Right lobe of liver (tissue), 4 donors: Measurements from ENCODE around the gene CYB561A3.

ENCODE experiments used
- POLR2A ChIP-seq: fragments of 450-650 bp; IDR thresholded peaks from one replicate; pipeline ENCODE4 v1.6.1; 2017; ENCODE audit warnings: antibody characterized with exemption, mild to moderate bottlenecking
- TF ChIP-seq, protein P1 (sequence below), 4 donors: fragments of 200-600 bp in 3 of 4; fragments of 450-650 bp in 1 of 4; IDR thresholded peaks; one replicate each; pipeline versions ENCODE4 v1.5.1 to v1.8.0; 2016 to 2022; ENCODE audit warnings: antibody characterized with exemption in 4 of 4, mild to moderate bottlenecking in 2 of 4
- donor health status: DM: no; HTN: no; CAD: no.
- donor health status: DM: no; HTN: no; CAD: no.
- donor health status: DM: no; HTN: yes; CAD: no.

- TF ChIP-seq, protein P1, sequence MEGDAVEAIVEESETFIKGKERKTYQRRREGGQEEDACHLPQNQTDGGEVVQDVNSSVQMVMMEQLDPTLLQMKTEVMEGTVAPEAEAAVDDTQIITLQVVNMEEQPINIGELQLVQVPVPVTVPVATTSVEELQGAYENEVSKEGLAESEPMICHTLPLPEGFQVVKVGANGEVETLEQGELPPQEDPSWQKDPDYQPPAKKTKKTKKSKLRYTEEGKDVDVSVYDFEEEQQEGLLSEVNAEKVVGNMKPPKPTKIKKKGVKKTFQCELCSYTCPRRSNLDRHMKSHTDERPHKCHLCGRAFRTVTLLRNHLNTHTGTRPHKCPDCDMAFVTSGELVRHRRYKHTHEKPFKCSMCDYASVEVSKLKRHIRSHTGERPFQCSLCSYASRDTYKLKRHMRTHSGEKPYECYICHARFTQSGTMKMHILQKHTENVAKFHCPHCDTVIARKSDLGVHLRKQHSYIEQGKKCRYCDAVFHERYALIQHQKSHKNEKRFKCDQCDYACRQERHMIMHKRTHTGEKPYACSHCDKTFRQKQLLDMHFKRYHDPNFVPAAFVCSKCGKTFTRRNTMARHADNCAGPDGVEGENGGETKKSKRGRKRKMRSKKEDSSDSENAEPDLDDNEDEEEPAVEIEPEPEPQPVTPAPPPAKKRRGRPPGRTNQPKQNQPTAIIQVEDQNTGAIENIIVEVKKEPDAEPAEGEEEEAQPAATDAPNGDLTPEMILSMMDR (IDR thresholded peaks at IDR 0.05) = no peak
- no peak for TF ChIP-seq POLR2A
Observed at GRCh38 chr11:61345170-61345610, 16.5 kb downstream of the CYB561A3 start.
